HAP-1 (cell line): Measurements from ENCODE around the gene ADAMTS12.

ENCODE experiments used
- DNase-seq, 2 experiments: peaks; one replicate each; pipeline ENCODE4 v3.0.0-alpha.2; 2016 to 2020; ENCODE audit warnings: low spot score in 2 of 2
- H3K27me3 ChIP-seq: fragments of 250-450 bp; sonication (Bioruptor Pico); 2 replicates; pipeline ENCODE4 v1.5.1; 2020; ENCODE audit warnings: low read depth, mild to moderate bottlenecking, moderate library complexity
- H3K36me3 ChIP-seq: fragments of 250-450 bp; sonication (Bioruptor Pico); replicated peaks from 2 replicates; pipeline ENCODE4 v1.5.1; 2020; ENCODE audit warnings: mild to moderate bottlenecking
- H3K4me1 ChIP-seq: fragments of 250-450 bp; sonication (Bioruptor Pico); 2 replicates; pipeline ENCODE4 v1.5.1; 2020; ENCODE audit warnings: mild to moderate bottlenecking
- H3K4me3 ChIP-seq: fragments of 250-450 bp; sonication (Bioruptor Pico); 2 replicates; pipeline ENCODE4 v1.5.1; 2020; ENCODE audit warnings: mild to moderate bottlenecking, moderate library complexity
- H3K9me3 ChIP-seq: fragments of 250-450 bp; sonication (Bioruptor Pico); 2 replicates; pipeline ENCODE4 v1.5.1; 2020; ENCODE audit warnings: mild to moderate bottlenecking, moderate library complexity
- in situ Hi-C: fragments of 300-500 bp; cut with MboI; formaldehyde crosslinking; loops from 3 replicates; pipeline ENCODE4 v1.14.3; 2020; ENCODE audit warnings: low sequenced_read_pairs, inconsistent platforms, mixed read lengths

Gene ADAMTS12

DNA sequence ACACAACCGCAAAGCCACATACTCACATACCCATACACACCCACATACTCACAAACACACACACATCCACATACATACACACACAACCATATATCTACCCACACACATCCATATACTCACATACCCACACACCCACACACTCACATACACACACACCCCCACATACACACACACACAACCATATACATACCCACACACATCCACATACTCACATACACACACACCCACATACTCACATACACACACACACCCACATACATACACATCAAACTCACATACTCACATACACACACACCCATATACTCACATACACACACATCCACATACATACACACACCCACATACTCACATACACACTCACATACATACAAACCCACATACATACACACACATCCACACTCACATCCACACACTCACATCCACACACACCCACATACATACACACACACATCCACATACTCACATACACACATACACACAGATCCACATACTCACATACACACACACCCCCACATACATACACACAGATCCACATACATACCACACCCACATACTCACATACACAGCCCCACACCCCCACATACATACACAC, 220.0 kb downstream of the ADAMTS12 start:
- no peak for DNase-seq
- Histone ChIP-seq H3K9me3 (no peaks in the 10 kb centered on the region), H3K27me3 (no peaks in the 10 kb centered on the region; the same call in 1 of the 2 replicates), H3K4me1 (no peaks in the 10 kb centered on the region), H3K4me3 (no peak overlapping the region), H3K36me3 (no peaks in the 10 kb centered on the region)
- in situ Hi-C loops = no loop called here

- no peak for DNase-seq
- H3K27me3 ChIP-seq = no peaks in the 10 kb centered on the region
- H3K36me3 ChIP-seq = no peaks in the 10 kb centered on the region
- no peaks in the 10 kb centered on the region for H3K4me1 ChIP-seq
- H3K9me3 ChIP-seq = no peaks in the 10 kb centered on the region
- H3K4me3 ChIP-seq = no peak overlapping the region
- in situ Hi-C loops = no loop called here
Observed at GRCh38 chr5:33662722-33663427, 228.9 kb downstream of the ADAMTS12 start.

DNA sequence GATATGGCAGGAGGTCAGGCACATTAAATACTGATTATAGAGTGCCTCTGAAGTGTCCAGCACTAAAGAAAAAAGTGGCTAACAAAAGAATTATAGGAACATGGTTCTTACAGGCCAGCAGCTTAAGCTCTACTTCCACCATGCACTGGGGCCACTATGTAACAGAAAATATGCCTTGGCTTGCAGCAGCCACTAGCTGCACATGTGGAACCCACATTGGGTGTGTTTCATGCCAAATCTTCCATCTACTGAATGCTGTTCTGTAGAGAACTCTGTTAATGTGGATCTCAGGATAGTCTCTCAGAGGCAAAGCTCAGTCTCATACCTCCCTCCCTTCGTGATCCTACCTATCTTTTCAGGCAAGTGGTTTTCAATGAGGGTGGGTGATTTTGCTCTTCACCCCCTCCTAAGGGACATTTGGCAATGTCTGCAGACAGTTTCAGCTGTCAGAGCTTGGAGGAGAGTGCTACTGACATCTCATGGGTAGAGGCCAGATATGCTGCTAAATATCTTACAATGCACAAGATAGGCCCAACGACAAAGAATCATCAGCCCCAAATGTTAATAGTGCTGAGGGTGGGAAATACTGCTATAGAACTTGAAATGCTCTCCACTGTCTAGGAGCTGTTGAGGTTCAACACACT, 232.1 kb downstream of the ADAMTS12 start:
- H3K4me3 ChIP-seq = no peak overlapping the region

GRCh38 chr5:33657804-33658440, 233.9 kb downstream of the ADAMTS12 start:
- no peak overlapping the region for H3K4me3 ChIP-seq
- in situ Hi-C loops = no loop called here
- no peak for DNase-seq
- no peaks in the 10 kb centered on the region for H3K4me1 ChIP-seq
- no peaks in the 10 kb centered on the region for H3K9me3 ChIP-seq
- H3K27me3 ChIP-seq = no peaks in the 10 kb centered on the region
- no peaks in the 10 kb centered on the region for H3K36me3 ChIP-seq

More for the DNA sequence above, 232.1 kb downstream of the ADAMTS12 start:
- no peaks in the 10 kb centered on the region for H3K27me3 ChIP-seq
- H3K4me1 ChIP-seq = no peaks in the 10 kb centered on the region
- in situ Hi-C loops = no loop called here
- no peaks in the 10 kb centered on the region for H3K9me3 ChIP-seq
- no peaks in the 10 kb centered on the region for H3K36me3 ChIP-seq
- DNase-seq = no peak

- in situ Hi-C loops = no loop called here
- DNase-seq = no peak
- no peaks in the 10 kb centered on the region; the same call in 1 of the 2 replicates for H3K9me3 ChIP-seq
- H3K36me3 ChIP-seq = no peaks in the 10 kb centered on the region
- H3K4me3 ChIP-seq = no peak overlapping the region
- H3K4me1 ChIP-seq = no peaks in the 10 kb centered on the region
- no peaks in the 10 kb centered on the region for H3K27me3 ChIP-seq
Observed at GRCh38 chr5:33657176-33657575, 234.6 kb downstream of the ADAMTS12 start.

- in situ Hi-C loops = no loop called here
- no peaks in the 10 kb centered on the region for H3K36me3 ChIP-seq
- H3K4me3 ChIP-seq = no peak overlapping the region
- H3K4me1 ChIP-seq = 0 out of 2 replicates have a peak, but pooled peaks cover 4% of the 10 kb centered on the region
- H3K27me3 ChIP-seq = no peaks in the 10 kb centered on the region
- no peaks in the 10 kb centered on the region; the same call in 1 of the 2 replicates for H3K9me3 ChIP-seq
- DNase-seq = no peak
Observed at GRCh38 chr5:33650911-33651310, 240.9 kb downstream of the ADAMTS12 start.

DNA sequence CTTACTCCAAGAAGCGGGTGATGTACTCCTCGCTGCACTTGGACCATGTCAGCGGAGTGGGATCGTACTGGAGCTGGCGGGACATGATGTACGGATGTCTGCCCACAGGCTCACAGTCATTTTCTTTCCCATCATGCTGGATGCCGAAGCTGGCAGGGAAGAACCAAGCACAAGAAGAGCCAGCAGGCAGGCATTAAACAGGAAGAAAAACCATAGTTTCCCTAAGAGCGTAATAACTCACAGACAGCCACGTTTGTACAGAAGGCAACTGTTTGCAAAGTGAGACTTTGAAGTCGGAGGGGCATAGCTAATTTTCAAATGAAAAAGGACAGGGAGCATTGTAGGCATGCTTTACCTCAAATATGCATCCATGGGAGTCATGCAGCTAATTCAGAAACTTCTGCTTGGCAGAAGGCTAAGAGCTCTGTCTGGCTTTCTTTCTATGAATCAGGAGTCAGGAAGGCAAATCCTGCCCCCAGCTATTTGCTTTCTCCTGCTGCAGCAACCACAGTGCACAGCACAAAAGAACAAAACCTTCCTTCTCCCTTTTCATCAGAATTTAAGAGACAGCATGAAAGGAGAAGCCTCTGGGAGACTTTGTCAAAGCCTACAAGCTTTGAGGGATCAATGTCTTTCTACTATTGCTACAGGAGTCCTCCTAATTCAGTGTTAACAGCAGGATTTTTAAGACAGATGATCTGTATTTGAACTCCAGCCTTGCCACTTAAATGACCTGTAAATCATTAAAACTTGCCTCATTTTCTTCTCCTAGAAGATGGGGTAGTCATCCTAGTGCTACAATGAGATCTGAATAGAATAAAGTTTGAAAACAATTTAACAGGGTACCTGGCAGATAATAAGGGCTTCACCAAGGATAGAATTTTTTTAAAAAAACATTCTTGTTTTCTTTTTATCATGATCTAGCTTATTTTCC, 242.0 kb downstream of the ADAMTS12 start:
- H3K4me1 ChIP-seq = 0 out of 2 replicates have a peak, but pooled peaks cover 4% of the 10 kb centered on the region
- no peaks in the 10 kb centered on the region; the same call in 1 of the 2 replicates for H3K9me3 ChIP-seq
- H3K4me3 ChIP-seq = no peak overlapping the region
- H3K27me3 ChIP-seq = no peaks in the 10 kb centered on the region
- peak; percentile 60 to 61 for DNase-seq
- H3K36me3 ChIP-seq = no peaks in the 10 kb centered on the region
- in situ Hi-C loops = no loop called here

DNA sequence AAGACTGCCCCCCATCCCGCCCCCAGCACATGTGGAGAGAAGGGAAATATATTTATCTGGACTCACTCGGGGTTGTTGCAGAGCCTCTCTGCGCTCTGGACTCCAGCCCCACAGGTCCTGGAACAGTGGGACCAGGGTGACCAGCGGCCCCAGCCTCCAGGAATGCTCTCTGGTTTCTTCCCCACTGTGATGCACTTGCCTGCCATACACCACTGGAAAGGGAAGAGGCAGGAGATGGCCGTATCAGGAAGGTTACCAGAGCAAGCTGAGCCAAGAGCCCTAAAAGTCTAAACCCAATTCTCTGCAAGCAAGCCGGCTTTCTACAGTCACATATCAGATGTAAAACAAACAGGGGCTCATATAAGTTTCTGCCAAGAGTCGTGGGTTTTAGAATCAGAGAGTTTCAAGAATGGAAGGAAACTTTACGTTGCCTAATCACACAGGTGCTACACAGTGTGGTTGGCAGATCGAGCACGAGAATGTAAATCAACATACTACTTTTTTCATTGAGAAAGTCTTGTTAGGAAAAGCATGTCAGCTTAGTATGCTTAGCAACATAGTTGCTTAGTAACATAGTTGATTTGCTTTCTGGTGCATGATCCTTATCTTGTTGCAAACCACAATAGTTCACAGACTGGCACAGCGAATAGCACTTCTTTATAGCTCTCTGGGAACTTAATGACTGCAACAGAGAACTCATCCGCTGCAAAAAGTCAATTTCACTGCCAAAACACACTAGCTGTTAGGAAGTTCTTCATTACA, 249.9 kb downstream of the ADAMTS12 start:
- H3K9me3 ChIP-seq = no peaks in the 10 kb centered on the region
- H3K36me3 ChIP-seq = no peaks in the 10 kb centered on the region
- in situ Hi-C loops = no loop called here
- no peaks in the 10 kb centered on the region for H3K4me1 ChIP-seq
- no peaks in the 10 kb centered on the region for H3K27me3 ChIP-seq
- no peak for DNase-seq
- no peak overlapping the region for H3K4me3 ChIP-seq

- no peak for DNase-seq
- Histone ChIP-seq H3K4me3 (no peak overlapping the region), H3K27me3 (no peaks in the 10 kb centered on the region), H3K4me1 (no peaks in the 10 kb centered on the region), H3K36me3 (no peaks in the 10 kb centered on the region), H3K9me3 (no peaks in the 10 kb centered on the region)
- in situ Hi-C loops = no loop called here
Observed at GRCh38 chr5:33639474-33639873, 252.3 kb downstream of the ADAMTS12 start.

DNA sequence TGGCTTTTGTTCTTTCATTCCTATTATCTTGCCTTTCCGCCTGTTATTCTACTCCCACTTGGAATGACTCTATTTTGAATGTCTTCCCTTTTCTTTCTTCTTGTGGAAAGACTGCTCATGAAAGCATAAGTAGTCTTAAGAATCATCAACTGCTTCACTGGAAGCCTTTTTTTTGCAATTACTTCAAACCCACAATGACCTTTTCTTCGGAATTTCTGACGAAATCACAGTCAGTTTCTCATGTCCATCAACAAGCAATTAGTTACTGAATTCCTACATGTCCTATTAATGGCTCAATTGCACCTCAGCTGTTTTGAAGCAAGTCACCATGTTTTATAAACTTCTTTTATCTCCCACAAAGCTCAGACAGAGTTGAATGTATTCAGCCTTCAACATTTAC, 254.8 kb downstream of the ADAMTS12 start:
- no peaks in the 10 kb centered on the region for H3K27me3 ChIP-seq
- H3K9me3 ChIP-seq = no peaks in the 10 kb centered on the region
- H3K4me3 ChIP-seq = no peak overlapping the region
- in situ Hi-C loops = no loop called here
- no peak for DNase-seq
- no peaks in the 10 kb centered on the region for H3K36me3 ChIP-seq
- no peaks in the 10 kb centered on the region for H3K4me1 ChIP-seq

DNA sequence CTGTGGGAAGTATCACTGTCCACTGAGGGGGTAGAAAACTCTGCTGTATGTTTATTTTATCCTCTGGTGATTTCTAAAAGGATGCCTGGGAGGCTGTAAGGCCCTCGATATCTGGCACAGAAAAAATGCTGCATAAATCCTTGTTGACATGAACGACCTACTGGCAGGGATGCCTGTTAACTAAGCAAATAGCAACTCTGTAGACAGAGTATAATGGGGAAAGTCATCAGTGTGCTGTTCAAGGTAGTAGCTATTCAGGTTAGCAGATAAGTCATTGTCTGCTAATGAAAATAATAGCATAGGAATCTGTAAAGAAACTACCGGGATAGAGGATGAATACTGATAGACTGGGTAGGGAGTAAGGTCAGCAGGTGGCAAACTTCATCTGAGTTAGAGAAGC, 256.2 kb downstream of the ADAMTS12 start:
- Histone ChIP-seq H3K36me3 (no peaks in the 10 kb centered on the region), H3K9me3 (no peaks in the 10 kb centered on the region), H3K27me3 (no peaks in the 10 kb centered on the region), H3K4me3 (no peak overlapping the region), H3K4me1 (no peaks in the 10 kb centered on the region)
- DNase-seq = no peak
- in situ Hi-C loops = no loop called here

DNA sequence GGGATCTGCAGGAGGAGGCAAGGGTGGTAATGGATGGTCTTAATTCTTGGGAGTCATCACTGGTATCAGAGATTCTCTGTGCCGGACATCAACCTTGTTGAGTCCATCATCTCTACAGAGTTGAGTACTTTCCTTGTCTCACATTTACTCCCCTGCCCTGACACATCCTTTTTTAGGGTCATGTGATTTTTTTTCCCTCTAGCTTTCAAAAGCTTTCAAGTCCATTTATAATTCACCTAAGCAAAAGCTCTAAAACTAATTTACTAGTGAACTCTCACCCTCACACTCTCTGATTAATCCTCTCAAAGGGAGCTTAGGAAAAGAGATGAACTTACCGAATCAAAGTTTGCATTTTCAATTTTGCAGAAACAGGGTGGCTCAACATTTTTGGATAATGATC, 258.1 kb downstream of the ADAMTS12 start:
- no peak for DNase-seq
- no peaks in the 10 kb centered on the region for H3K36me3 ChIP-seq

More for the DNA sequence above, 258.1 kb downstream of the ADAMTS12 start:
- Histone ChIP-seq H3K27me3 (no peaks in the 10 kb centered on the region), H3K9me3 (no peaks in the 10 kb centered on the region), H3K4me1 (peaks cover 6% of the 10 kb centered on the region), H3K4me3 (no peak overlapping the region)
- in situ Hi-C loops = no loop called here
